Gastrocnemius medialis (tissue), 4 donors: ENCODE data around the gene SERPINA1.

Experiments
- CTCF ChIP-seq, 5 experiments: fragments of 450-650 bp in 3 of 5; fragments of 200-600 bp in 2 of 5; sonication (generic) in 2 of 5; IDR thresholded peaks in 4 of 5; conservative IDR thresholded peaks in 1 of 5; 1 replicate in 4 of 5; 2 replicates in 1 of 5; pipeline ENCODE4 v1.5.1; 2016 to 2019; ENCODE audit warnings: antibody characterized with exemption in 5 of 5, mild to moderate bottlenecking in 3 of 5, moderate library complexity in 3 of 5
- POLR2A ChIP-seq, 2 donors: fragments of 450-650 bp; IDR thresholded peaks; one replicate each; pipeline ENCODE4 v1.6.1; 2017; ENCODE audit warnings: antibody characterized with exemption in 2 of 2, mild to moderate bottlenecking in 2 of 2, moderate library complexity in 2 of 2

- no peak for TF ChIP-seq POLR2A (IDR thresholded peaks at IDR 0.05)
- TF ChIP-seq CTCF (IDR thresholded peaks at IDR 0.05 in 4 of 5, conservative IDR thresholded peaks at IDR 0.05 in 1 of 5) = no peak
These were observed 23.4 kb downstream of the SERPINA1 start for GRCh38 chr14:94364964-94365363.
